HL-60/S4 (cell line): Measurements from ENCODE around the gene ARRDC3.

ENCODE experiments used
- in situ Hi-C: fragments of 300-500 bp; cut with MboI; formaldehyde crosslinking; loops from 2 replicates; pipeline ENCODE4 v1.14.3; 2022; ENCODE audit warnings: low sequenced_read_pairs

Gene ARRDC3

DNA sequence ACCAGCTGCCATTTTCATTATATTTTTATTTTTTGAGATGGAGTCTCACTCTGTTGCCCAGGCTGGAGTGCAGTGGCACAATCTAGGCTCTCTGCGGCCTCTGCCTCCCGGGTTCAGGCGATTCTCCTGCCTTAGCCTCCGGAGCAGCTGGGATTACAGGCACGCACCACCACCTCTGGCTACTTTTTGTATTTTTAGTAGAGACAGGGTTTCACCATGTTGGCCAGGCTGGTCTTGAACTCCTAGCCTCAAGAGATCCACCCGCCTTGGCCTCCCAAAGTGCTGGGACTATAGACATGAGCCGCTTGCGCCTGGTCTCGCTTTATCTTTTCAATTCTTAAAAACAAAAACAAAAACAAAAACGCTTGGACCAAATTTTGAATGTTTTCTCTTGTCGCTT is 2.5 kb upstream of the ARRDC3 start:
- in situ Hi-C loops, result loop anchor here (10.0 kb wide), 1 partner anchor 281 kb away; no protein-coding TSS in a partner anchor

DNA sequence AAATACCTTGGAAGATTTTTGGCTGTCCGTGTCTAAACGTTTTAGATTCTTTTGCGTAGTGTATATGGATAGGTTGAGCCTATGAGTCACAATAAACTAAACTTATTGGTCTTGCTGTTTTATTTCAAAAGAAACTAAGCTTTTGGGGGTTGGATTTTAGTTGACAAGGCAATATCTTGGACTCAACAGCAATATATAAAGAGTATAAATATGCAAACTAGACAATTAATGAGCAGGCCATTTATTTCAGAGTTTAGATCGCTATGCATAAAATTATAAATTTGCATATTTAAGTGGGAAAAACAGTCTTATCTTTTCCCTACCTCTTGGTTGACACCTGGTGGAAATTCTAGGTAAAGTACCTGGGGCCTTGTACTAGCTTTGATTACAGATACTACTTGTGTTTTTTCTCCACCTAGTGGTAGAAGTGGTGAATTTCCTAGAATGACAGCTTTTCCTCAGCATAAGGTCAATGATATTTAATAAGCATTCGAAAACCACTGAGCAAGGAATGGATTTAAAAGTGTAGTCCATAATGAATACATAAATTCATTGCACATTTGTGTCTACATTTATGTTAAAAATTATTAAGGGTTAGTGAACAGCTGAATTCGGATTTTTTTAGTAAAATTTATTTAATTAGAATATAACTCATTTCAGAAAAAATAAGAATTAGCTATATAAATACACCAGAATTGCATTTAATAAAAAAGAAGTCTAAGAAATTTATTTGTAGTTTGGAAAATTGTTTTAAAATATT is 1.7 kb upstream of the ARRDC3 start:
- in situ Hi-C loops, result loop anchor here (10.0 kb wide), 1 partner anchor 280 kb away; no protein-coding TSS in a partner anchor

DNA sequence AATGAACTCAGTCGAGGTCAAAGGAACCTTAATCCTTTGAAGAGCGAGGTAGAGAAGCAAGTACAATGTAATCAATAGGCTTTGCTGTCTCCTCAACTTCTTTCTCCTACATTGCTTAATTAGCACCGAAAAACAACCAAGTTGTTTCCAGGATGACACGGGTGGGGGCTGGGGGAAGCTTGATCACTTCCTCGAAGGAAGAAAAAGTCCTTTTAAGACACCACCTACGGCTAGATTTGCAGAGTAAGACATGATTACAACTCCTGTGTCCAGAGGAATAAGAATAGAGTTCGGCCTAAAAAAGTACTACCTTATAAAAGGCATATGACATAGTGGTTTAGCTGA is 811 bp upstream of the ARRDC3 start:
- in situ Hi-C loops, result loop anchor here (10.0 kb wide), 1 partner anchor 279 kb away; no protein-coding TSS in a partner anchor

DNA sequence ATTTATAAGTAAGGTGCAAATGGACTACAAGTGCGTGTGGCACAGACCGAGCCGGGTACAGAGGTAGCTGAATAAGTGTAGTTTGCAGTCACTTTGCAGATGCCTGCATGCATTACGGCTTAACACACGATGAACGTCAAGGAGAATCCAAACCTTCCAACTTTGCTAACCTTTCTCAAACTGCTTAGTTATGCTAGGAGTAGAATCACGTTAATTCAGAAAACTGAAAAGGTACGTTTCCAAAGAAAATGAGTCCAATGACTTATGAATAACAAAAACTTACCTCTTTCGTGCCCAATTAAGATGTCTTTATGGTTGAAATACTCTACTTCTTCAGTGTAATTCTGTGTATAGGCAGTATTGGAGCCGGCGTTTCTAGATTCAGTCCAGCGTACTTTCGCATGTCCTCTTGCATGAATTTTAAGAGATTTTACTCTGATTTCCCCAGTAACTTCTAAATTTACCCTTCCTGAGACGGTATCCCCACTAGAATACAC is 539 bp downstream of the ARRDC3 start:
- in situ Hi-C loops, result loop anchor here (10.0 kb wide), 1 partner anchor 278 kb away; no protein-coding TSS in a partner anchor

DNA sequence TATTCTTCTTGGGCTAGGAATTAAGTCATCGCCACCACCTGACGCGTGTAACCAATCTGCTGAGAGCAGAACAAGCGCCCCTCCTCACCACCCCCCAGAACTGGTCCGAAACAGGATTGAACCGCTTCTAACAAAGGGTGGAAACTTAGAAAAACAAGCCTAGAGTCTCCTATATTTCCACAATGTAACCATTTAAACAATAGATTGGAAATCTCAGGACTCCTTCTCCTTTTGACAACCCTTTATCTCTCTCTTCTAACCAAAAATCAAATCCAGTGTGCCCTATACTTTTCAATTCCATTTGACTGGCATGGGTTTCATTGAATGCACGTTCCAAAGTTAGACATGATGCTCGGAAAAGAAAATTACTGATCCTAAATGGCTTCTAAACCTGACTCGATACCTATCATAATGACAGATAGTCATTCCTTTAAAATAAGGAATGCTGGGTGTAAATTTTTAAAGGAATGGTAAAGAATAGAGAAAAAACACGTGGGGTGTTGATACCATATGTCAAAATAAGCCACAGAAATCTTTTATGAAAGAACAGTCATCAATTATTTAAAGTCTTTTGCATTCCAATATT is 1.2 kb downstream of the ARRDC3 start:
- in situ Hi-C loops, result loop anchor here (10.0 kb wide), 1 partner anchor 277 kb away; no protein-coding TSS in a partner anchor

DNA sequence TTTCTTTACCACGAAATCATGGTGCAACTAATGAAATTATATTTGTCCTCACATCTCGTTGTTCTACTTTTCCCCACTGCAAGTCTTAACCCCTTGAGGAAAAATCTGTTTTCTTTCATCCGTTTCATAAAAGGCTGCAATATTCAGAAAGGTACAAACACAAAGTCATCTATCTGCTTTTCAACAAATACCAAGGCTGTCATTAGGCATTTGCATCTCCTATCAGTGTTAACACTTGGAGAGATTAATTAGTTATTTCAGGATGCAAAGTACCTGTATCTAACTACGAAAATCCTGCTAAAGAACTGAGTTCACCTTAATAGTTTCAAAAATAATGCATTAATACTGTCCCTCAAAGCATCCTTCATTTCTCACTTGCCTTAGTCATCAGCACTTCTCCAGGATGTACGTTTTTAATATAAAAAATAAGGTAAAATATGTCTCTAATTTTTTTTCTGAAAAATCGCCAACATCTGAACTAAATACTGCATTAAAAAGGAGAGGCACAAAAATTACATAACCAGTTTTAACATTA is 1.8 kb downstream of the ARRDC3 start:
- in situ Hi-C loops, result loop anchor here (10.0 kb wide), 1 partner anchor 277 kb away; no protein-coding TSS in a partner anchor

DNA sequence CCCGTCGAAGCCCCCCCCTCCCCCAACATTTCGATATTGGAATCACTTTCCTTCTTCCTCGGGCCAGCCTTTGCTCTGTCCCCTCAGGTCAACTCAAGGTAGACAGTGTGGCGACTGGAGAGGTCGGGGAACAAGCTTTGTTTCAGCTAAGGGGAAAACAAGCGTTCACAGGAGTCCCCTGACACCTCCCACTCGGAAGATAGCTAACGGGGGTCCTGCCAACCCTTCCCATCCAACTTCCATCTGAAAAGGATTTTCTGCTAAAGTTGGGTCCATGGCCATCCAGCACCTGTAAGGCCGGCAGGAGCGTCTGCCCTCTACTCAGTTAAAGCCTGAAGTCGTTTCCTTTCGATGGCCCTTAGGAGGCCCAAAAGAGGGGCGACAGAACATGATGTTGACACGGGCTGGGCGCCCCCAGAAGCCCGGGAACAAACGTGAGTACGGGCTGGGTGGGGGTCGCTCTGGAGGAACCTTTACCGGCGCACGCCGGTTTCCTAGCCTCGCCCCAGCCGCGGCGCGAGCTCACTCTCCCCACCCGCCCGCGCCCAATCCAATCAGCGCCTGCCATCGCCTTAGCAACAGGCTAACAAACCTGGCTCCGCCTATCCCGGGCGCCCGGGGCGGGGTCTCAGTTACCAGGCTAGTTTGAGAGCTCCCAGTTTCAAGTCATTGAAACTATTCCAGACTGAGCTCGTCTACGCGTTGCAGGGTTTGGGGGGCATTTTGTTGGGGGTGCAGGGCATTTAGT is 2.5 kb downstream of the ARRDC3 start:
- in situ Hi-C loops, result loop anchor here (10.0 kb wide), 1 partner anchor 276 kb away; no protein-coding TSS in a partner anchor

DNA sequence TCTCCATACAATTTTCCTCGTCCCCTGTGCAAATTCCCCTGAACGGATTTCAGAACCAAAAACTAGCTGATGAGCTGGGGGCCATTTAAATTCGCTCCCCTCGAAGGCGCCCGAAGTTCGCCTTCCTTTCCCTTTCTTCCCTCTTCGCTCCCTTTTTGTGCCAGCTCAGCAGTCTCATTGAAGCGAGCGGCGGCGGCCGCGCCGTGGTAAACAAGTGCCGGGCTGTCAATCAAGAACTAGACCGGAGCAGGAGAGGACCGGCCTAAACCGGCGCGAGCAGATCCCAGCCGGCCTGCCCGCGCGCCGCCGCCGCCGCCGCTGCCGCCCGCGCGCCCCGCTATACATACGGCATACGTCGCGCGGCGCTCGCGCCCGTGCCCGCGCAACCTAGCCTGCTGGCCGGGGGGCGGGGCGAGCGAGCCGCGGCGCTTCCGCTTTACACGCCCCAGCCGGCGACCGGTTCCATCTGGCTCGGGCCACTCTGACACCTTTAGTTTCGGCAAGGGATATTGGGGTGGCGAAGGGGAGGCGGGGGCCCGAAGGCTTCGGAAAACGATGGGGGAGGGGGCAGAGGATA is 3.1 kb downstream of the ARRDC3 start:
- in situ Hi-C loops, result loop anchor here (10.0 kb wide), 1 partner anchor 275 kb away; no protein-coding TSS in a partner anchor

DNA sequence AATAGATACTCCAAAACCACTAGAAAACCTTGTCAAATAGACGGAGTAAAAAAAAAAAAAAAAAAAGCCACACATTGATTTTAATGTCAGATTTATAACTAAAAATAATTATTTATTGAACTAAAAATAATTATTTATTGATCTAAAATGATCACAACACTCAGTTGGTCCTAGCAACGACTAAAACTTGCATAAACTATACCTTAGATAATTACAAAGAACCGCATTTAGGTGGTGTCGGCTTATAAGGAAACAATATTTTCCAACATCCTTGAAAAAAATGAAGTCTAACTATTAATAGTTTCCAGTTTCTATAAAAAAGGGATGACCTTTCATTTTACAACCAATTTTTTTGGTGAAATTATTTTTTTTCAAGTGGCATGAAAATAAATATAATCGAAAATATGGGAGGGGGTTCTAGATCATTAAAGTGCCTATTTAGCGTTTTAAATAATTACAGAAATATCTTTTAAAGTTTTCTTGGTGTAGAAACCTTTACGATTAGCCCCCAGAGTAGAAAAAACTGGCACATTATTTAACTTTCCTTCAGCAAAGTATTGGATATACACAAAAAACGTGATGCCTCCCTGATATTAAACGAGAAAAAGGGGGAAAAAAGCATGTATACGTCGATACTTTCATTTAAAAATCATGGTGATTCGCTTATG is 3.7 kb downstream of the ARRDC3 start:
- in situ Hi-C loops, result no loop called here

DNA sequence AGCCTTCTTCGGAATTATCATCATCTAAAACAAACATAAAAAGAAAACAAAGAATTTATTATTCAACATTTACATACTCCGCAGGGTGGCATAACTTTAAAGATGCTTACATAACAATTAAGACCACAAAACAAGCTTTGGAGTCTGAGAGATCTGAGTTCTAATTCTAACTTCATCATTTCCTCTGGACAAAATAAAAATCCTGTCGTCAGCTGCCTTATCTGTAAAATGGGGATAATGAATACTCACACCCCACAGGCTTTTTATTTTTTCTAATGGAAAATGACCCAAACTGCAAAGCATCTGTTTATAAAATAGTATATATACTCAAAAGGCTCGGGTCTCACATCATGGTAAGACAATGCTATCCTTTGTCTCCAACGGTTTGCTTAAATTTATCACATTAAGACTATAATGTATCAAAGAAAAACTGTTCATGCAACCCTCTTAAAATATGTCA is 4.3 kb downstream of the ARRDC3 start:
- in situ Hi-C loops, result no loop called here

DNA sequence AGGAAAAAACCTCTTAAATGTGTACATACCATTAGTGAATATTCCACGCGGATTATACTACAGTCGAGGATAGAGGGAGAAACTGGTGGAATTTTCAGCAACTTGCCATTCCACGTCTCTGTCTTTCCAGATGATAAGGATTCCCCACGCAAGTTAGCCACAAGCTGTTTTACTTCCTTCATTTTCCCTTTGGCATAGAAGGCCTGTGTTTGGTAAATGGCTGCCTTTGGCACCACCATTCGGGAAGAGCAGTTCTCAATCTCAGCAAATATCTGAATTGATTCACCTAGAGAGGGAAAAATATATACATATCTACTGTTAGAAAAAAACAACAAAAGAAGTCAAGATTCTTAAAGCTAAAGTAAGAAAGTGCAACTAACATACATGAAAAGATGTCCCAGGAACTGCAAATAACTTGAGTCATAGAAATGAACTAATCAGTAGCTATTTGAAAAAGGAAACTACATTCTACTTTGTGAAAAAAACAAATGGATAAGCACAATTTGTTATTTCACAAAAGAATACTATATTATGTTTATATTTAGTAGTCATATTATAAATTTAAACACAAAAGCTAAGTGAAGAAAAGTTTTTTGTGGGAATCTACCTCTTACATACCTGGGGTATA is 8.1 kb downstream of the ARRDC3 start:
- in situ Hi-C loops, result no loop called here

DNA sequence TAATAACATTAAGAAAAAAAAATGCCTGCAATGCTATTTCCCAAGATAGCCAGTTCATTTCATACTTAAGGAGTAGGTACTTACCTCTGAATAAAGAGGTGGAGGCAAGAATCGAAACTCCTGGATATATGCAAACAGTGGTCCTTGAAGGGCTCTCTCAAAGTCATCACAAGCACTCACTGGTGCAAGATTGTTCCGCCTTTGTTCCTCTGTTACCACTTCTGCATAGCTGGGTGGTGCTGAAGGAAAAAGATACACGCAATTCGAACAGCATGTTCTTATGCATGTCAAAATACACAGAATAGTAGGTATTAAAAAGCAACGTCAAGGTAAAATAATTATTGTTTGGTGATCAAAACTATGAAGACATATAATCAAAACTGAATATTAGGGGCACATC is 9.5 kb downstream of the ARRDC3 start:
- in situ Hi-C loops, result no loop called here

DNA sequence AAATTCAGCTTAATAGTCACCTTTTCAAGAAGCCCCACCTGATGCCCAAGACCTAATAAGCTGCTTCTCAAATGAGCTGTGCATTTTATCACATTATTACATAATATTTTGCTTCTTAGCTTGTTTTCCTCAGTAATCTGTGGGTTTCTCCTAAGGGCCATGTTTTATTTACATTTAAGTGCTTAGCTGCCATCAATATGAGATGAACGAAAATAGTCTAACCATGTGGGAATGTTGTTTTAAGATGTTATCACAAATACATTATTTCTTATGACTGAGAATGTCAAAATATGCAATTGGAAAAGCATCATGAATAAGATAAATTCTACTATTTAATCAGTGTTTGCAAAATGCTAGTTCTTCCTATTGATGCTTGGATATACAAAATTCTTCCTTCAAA is 10.1 kb downstream of the ARRDC3 start:
- in situ Hi-C loops, result no loop called here

DNA sequence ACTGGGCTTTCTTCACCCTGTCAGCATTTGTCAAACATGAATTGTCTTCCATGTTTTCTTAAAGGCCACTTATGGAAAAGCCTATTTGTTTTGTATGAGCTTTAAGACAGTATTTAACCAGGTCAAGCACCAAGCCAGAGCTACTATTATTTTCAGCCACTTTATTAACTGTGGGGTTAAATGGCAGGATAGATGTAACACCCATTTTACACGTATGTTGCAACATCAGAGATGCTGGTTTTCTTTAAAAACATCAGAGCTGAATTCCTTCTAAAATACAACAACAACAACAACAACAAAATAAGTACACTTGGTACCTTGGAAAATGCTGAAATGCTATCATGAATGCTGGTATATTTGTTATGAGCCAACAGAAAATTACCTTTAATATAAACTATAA is 13.6 kb downstream of the ARRDC3 start:
- in situ Hi-C loops, result no loop called here

DNA sequence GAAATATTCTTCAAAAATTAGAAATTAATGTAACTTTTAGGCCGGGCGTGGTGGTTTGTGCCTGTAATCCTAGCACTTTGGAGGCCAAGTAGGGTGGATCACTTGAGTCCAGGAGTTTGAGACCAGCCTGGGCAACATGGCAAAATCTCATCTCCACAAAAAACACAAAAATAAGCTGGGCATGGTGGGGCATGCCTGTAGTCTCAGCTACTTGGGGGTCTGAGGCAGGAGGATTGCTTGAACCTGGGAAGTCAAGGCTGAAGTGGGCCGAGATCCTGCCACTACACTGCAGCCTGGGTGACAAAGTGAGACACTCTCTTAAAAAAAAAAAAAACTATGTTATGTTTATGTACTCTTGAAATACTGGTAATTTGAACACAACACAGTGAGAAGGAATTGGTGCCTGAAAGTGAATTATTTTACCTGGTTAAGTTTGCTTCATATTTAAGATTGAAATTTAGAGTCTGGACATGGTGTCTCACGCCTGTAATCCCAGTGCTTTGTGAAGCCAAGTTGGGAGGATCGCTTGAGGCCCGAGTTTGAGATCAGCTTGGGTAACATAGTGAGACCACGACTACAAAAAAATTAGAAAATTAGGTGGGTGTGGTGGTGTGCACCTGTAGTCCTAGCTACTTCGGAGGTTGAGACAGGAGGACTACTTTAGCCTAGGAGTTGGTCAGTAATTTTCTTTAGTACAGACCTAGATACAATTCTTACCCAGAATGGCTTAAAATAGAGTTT is 15.0 kb downstream of the ARRDC3 start:
- in situ Hi-C loops, result no loop called here

DNA sequence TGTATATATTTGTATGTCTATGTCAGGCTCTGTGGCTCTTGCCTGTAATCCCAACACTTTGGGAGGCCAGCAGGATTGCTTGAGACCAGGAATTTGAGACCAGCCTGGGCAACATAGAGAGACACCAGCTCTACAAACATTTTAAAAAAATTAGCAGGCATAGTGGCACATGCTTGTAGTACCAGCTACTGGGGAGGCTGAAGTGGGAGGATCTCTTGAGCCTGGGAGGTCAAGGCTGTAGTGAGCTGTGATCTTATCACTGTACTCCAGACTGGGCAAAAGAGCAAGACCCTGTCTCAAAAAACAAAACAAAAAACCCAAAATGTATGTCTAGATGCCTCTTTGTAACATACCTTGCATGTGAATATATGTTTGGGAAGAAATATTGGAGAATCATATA is 15.8 kb downstream of the ARRDC3 start:
- in situ Hi-C loops, result no loop called here

DNA sequence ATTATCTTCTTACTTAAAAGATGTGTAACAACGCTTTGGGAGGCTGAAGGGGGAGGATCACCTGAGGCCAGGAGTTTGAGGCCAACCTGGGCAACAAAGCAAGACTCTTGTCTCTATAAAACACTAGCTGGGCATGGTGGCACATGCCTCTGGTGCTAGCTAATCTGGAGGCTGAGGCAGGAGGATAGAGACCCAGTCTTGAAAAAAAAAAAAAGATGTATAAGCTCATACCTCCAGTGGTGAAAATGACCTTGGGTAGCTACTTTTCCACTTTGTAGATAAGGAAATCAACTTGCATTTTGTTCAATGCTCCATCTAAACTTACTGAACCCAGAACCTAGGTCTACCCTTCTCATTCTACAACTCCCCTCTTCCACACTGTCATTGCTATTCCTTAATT is 16.6 kb downstream of the ARRDC3 start:
- in situ Hi-C loops, result no loop called here

DNA sequence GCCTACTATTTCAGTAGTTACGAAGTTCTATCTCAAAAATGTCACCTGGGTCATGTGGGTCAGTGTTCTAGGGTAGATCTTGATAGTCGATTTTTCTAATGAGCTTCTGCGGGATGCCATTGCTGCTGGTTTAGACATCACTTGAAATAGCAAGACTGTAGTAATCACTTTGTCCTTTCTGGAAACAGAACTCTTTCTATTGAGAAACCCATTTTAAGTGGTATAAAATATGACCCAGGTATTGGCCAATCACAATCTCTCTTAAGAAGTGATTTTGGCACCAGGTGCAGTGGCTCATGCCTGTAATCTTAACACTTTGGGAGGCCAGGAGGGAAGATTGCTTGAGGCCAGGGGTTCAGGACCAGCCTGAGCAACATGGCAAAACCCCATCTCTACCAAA is 17.6 kb downstream of the ARRDC3 start:
- in situ Hi-C loops, result no loop called here

DNA sequence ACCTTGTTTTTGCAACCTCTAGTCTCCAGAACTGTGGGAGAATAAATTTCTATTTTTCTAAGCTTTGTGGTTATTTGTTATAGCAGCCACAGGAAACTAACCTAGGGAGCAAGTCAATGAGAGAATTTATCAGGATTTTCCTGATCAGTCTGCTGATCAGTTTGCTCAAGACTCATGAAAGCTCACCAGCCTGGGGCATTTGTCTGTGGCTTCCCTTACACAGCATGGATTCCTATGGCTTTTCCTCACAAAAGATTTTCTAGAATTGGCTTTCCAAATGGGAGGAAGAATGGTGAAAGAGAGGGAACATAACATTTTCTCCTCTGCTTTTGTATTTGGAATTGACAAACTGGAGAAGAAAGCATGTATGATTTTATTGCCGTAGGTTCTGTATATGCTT is 20.2 kb downstream of the ARRDC3 start:
- in situ Hi-C loops, result no loop called here
